ENCODE results near the gene TCF15.

The TCF15 gene

GRCh38 chr20:571754-572441 lies 38.2 kb downstream of the TCF15 start:
- Histone ChIP-seq H3K27ac (no peak overlapping the region), H3K9me3 (replicated peaks in 1 of 11) (no peaks in the 10 kb centered on the region), H3K27me3 (peaks cover 0 to 10% (median 0%) of the 10 kb centered on the region in 11 experiments; a peak in 2 of 22 replicates), H3K4me2 (peak overlapping the region in 10 of 11 experiments; percentile 10 to 68 (median 42); a peak in 18 of 22 replicates), H3K4me1 (peaks cover 0 to 32% (median 22%) of the 10 kb centered on the region in 10 experiments; a peak in 15 of 20 replicates), H3K9ac (no peak overlapping the region), H3K4me3 (no peak overlapping the region), H4K20me1 (no peaks in the 10 kb centered on the region; a peak in 2 of 22 replicates), H3K36me3 (no peaks in the 10 kb centered on the region)
- no peak for TF ChIP-seq Cebpa-rat (IDR thresholded peaks at IDR 0.05)

- Histone ChIP-seq H3K36me3 (no peaks in the 10 kb centered on the region), H3K4me2 (peak overlapping the region in 9 of 11 experiments; percentile 14 to 62 (median 45); a peak in 15 of 22 replicates), H3K27me3 (peaks cover 0 to 10% (median 0%) of the 10 kb centered on the region in 11 experiments; a peak in 2 of 22 replicates), H3K4me3 (no peak overlapping the region), H3K4me1 (peaks cover 0 to 32% (median 22%) of the 10 kb centered on the region in 10 experiments; a peak in 15 of 20 replicates), H3K9ac (no peak overlapping the region), H3K9me3 (replicated peaks in 1 of 11) (no peaks in the 10 kb centered on the region), H3K27ac (no peak overlapping the region), H4K20me1 (no peaks in the 10 kb centered on the region; a peak in 2 of 22 replicates)
- no peak for TF ChIP-seq Cebpa-rat (IDR thresholded peaks at IDR 0.05)
These were observed 41.3 kb downstream of the TCF15 start for GRCh38 chr20:568673-569415.

GRCh38 chr20:568097-568652 lies 41.9 kb downstream of the TCF15 start:
- peaks cover 0 to 34% (median 22%) of the 10 kb centered on the region in 10 experiments; a peak in 15 of 20 replicates for H3K4me1 ChIP-seq
- peak overlapping the region in 9 of 11 experiments; percentile 14 to 62 (median 45); a peak in 16 of 22 replicates for H3K4me2 ChIP-seq
- no peak for TF ChIP-seq Cebpa-rat (IDR thresholded peaks at IDR 0.05)
- no peaks in the 10 kb centered on the region; a peak in 1 of 22 replicates for H4K20me1 ChIP-seq
- H3K27me3 ChIP-seq, result peaks cover 0 to 9% (median 0%) of the 10 kb centered on the region in 11 experiments; a peak in 2 of 22 replicates
- H3K9ac ChIP-seq, result no peak overlapping the region
- H3K9me3 ChIP-seq (replicated peaks in 1 of 11), result no peaks in the 10 kb centered on the region
- H3K27ac ChIP-seq, result no peak overlapping the region
- H3K36me3 ChIP-seq, result no peaks in the 10 kb centered on the region
- H3K4me3 ChIP-seq, result no peak overlapping the region

- no peaks in the 10 kb centered on the region for H4K20me1 ChIP-seq
- no peak overlapping the region for H3K4me3 ChIP-seq
- H3K36me3 ChIP-seq, result no peaks in the 10 kb centered on the region
- TF ChIP-seq Cebpa-rat (IDR thresholded peaks at IDR 0.05), result no peak
- H3K9ac ChIP-seq, result no peak overlapping the region
- no peak overlapping the region for H3K27ac ChIP-seq
- H3K4me1 ChIP-seq, result peaks cover 0 to 24% (median 14%) of the 10 kb centered on the region in 10 experiments; a peak in 14 of 20 replicates
- no peaks in the 10 kb centered on the region for H3K9me3 ChIP-seq (replicated peaks in 1 of 11)
- no peak overlapping the region for H3K4me2 ChIP-seq
- H3K27me3 ChIP-seq, result no peaks in the 10 kb centered on the region
These were observed 45.9 kb downstream of the TCF15 start for GRCh38 chr20:564192-564591.

- Histone ChIP-seq H3K27me3 (no peaks in the 10 kb centered on the region), H3K9ac (no peak overlapping the region), H3K36me3 (no peaks in the 10 kb centered on the region), H3K4me1 (peaks cover 0 to 15% (median 8%) of the 10 kb centered on the region in 10 experiments; a peak in 14 of 20 replicates), H3K4me3 (no peak overlapping the region), H3K4me2 (no peak overlapping the region), H4K20me1 (no peaks in the 10 kb centered on the region), H3K9me3 (replicated peaks in 1 of 11) (no peaks in the 10 kb centered on the region), H3K27ac (no peak overlapping the region)
- TF ChIP-seq Cebpa-rat (IDR thresholded peaks at IDR 0.05), result no peak
These were observed 46.9 kb downstream of the TCF15 start for GRCh38 chr20:563187-563586.

- TF ChIP-seq Cebpa-rat (IDR thresholded peaks at IDR 0.05), result no peak
- no peaks in the 10 kb centered on the region for H3K27me3 ChIP-seq
These were observed 47.7 kb downstream of the TCF15 start for GRCh38 chr20:562232-562897.

GRCh38 chr20:561437-562231 lies 48.5 kb downstream of the TCF15 start:
- no peak overlapping the region for H3K27ac ChIP-seq
- H3K4me1 ChIP-seq, result peaks cover 0 to 7% (median 0%) of the 10 kb centered on the region in 10 experiments; a peak in 2 of 20 replicates
- no peak overlapping the region for H3K4me3 ChIP-seq
- H3K9ac ChIP-seq, result no peak overlapping the region
- no peak for TF ChIP-seq Cebpa-rat (IDR thresholded peaks at IDR 0.05)
- H3K36me3 ChIP-seq, result no peaks in the 10 kb centered on the region
- no peaks in the 10 kb centered on the region for H3K27me3 ChIP-seq
- no peaks in the 10 kb centered on the region for H3K9me3 ChIP-seq (replicated peaks in 1 of 11)
- no peaks in the 10 kb centered on the region for H4K20me1 ChIP-seq
- H3K4me2 ChIP-seq, result no peak overlapping the region

More at GRCh38 chr20:562232-562897, 47.7 kb downstream of the TCF15 start:
- H3K9me3 ChIP-seq (replicated peaks in 1 of 11), result no peaks in the 10 kb centered on the region
- H3K4me1 ChIP-seq, result peaks cover 0 to 7% (median 0%) of the 10 kb centered on the region in 10 experiments; a peak in 5 of 20 replicates
- no peaks in the 10 kb centered on the region for H3K36me3 ChIP-seq
- H3K4me3 ChIP-seq, result no peak overlapping the region
- H3K27ac ChIP-seq, result no peak overlapping the region
- H4K20me1 ChIP-seq, result no peaks in the 10 kb centered on the region
- no peak overlapping the region for H3K9ac ChIP-seq
- H3K4me2 ChIP-seq, result no peak overlapping the region

GRCh38 chr20:560680-561079 lies 49.4 kb downstream of the TCF15 start:
- Histone ChIP-seq H4K20me1 (no peaks in the 10 kb centered on the region), H3K4me2 (no peak overlapping the region), H3K4me1 (peaks cover 0 to 7% (median 0%) of the 10 kb centered on the region in 10 experiments; a peak in 2 of 20 replicates), H3K9me3 (replicated peaks in 1 of 11) (no peaks in the 10 kb centered on the region), H3K27me3 (no peaks in the 10 kb centered on the region), H3K4me3 (no peak overlapping the region), H3K27ac (no peak overlapping the region), H3K36me3 (no peaks in the 10 kb centered on the region), H3K9ac (no peak overlapping the region)
- TF ChIP-seq Cebpa-rat (IDR thresholded peaks at IDR 0.05), result no peak
